Adrenal gland (tissue), 5 donors: ENCODE data around the gene ANTXR2.

ENCODE experiments used
- CTCF ChIP-seq, 6 experiments: fragments of 450-650 bp in 4 of 6; fragments of 200-600 bp in 2 of 6; sonication (generic) in 1 of 6; IDR thresholded peaks; 1 replicate in 5 of 6; 2 replicates in 1 of 6; pipeline versions ENCODE4 v1.5.1 to v1.8.0; 2016 to 2021; ENCODE audit warnings: antibody characterized with exemption in 6 of 6, mild to moderate bottlenecking in 2 of 6, moderate library complexity in 1 of 6
- POLR2A ChIP-seq, 2 donors: fragments of 450-650 bp; IDR thresholded peaks; one replicate each; pipeline ENCODE4 v1.6.1; 2017; ENCODE audit warnings: antibody characterized with exemption in 2 of 2, mild to moderate bottlenecking in 2 of 2, moderate library complexity in 1 of 2
- donor health status: DM: no; HTN: no; CAD: no.

- no peak for TF ChIP-seq CTCF (IDR thresholded peaks at IDR 0.05)
- TF ChIP-seq POLR2A (IDR thresholded peaks at IDR 0.05): no peak
These were observed 30.2 kb downstream of the ANTXR2 start for GRCh38 chr4:80042821-80043220.
